GM19240 (cell line): Measurements from ENCODE around the gene RHOT1.
"Not testable (repeated sequence)": the region's sequence is repeated elsewhere in the genome, so short reads cannot be mapped to it uniquely, and the experiment has no call there.

ENCODE experiments used
- DNase-seq: peaks from one replicate; pipeline ENCODE4 v3.0.0; 2011; ENCODE audit warnings: low spot score; ENCODE audit not compliant: insufficient read length

Gene RHOT1

DNA sequence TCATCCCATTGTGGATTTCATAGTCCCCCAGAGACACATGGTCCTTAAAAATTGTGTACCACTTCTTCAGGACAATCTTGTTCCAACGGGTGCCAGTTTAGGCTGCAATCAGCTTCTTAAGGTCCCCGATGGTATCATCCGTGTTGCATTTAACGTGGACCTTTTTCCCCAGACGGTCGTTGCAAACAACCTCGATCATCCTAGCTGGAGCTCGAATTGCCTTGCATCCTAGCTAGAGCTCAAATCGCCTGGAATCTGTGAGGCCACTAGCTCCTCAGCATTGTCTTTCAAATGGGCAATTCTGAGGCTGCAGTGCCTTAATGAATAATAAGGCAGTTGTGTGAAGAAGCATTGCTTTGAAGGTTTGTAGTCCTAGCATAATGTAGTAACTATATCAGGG lies 85.6 kb downstream of the RHOT1 start:
- DNase-seq: no peak

DNA sequence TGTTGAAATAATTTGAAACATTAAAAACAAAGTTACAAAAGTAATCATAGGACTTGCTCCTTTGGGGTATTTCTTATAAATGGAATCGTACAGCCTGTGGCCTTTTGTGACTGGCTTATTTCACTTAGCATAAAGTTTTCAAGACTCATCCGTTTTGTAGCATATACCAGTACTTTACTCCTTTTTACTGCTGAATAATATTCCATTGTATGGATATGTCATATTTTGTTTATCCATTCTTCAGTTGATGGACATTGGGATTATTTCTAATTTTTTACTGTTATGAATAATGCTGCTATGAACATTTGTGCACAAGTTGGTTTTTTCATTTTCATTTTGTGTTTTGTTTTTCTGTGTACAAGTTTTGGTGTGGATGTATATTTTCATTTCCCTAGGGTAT lies 93.3 kb downstream of the RHOT1 start:
- no peak for DNase-seq

DNA sequence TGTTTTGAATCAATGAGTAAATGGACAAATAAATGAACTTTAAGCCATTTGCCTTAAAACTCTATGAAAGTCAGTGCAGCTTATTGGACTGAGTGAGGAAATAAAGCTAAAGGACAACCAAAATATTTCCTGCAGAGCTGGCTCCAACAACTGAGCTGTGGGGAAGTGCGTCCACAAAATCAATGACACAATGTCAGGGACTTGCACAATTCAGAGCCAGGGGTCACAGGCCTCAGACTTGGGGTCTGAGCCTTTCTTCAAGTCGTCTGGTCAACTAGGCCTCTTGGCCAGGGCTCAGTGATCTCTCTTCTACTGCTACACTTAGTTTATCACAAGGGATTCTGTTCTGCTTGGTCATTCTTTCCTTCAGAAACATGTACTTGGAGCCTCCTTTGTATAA lies 97.2 kb downstream of the RHOT1 start:
- no peak for DNase-seq

DNA sequence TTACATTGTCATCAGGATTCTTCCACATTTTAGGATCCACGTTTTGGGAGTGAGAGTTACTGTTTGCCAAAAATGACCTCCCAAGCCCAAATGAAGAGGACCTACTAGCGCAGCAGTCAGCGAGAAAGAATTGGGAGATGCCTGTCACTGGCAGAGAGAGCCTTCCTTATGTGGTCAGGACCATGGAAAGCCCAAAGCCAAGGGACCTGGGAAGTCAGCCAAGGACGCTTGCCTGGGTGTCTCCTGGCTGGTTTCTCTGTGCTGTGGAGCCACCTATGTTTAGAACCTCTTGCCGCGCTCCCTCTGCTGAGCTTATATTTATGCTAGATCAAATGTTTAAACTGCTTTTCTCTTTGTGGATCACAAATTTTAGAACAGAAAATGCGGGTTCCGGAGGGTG lies 98.4 kb downstream of the RHOT1 start:
- no peak for DNase-seq

DNA sequence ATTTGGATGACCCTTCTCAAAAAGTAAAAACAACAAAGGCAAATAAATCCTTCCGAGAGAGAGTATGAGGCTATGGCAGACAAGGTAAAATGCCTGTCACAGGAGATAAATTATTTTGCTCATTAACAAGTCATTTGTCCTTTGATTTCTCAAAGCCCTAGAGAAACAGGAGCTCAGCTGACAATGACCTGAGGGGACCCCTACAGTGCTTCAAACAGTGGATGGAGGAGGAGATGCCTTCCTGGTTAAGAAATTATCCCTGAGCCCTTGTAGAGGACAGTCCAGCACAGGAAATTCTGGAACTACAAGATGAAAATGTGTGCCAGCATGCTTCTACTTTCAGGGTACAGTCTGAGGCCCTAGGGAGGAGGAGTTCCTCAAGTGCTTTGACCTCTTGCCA lies 99.3 kb downstream of the RHOT1 start:
- no peak for DNase-seq

DNA sequence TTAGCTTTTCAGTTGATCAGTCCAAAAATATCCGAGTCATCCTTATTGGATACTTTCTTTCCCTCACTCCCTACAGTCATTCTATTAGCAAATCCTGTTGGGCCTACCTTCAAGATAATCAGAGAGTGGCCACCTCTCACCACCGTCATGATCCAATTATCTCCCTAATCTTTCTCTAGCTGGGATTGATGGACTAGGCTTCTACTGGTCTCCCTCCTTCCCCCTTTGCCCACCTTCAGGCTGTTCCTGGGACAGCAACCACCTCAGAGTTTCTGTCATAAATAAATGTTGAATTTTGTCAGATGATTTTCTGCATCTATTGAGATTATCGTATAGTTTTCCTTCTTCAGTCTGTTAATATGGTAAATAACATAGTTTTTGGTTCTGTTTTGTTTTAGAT lies 107.2 kb downstream of the RHOT1 start:
- no peak for DNase-seq

DNA sequence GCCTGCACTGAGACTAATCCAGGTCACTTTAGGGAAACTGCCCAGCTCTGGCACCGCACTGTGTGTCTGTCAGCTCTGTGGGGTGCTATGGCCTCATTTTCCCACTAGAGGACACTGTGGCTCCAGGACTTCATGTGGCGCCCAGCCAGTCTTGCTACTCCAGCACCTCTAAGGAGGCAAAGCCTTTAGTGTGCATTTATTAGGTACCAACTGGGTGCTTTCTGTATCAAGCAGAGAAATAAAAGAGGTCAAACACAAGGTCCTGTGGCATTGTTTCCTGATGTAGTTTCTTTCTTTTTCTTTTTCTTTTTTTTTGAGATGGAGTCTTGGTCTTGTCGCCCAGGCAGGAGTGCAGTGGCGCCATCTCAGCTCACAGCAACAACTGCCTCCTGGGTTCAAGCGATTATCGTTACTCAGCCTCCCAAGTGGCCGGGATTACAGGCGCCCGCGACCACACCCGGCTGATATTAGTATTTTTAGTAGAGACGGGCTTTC lies 110.9 kb downstream of the RHOT1 start:
- peak; percentile 79 for DNase-seq

DNA sequence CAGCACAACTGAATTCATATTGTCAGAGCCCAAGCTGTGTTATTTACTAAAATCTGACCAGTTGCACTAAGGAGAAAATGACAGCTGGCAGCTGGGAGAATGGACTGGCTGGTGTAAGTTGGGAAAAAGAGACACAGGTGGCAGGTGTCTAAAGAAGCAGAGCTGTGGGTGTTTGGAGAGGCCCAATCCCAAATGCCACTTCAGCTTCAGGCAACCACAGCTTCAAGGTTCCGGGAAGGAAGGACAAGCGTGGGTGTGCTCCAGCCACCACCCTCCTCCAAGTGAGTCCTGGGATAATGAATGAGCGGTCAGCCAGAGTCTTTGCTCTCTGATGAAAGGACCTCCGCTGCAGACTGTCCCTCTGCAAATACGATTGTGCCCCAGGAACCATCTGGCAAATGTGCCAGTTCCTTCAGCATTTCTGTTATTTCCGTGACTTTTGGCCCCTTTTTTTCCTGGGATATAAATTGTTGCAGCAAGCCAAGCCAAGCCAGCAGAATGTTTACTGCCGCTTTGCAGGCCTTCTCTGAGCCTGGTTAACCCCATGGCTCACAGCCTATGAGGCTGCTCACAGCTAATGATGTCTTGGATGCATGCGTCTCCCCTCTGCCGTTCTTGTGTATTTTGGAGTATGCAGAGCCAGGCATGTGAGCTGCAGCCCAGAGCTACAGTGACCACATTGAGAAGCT lies 113.9 kb downstream of the RHOT1 start:
- DNase-seq: no peak

DNA sequence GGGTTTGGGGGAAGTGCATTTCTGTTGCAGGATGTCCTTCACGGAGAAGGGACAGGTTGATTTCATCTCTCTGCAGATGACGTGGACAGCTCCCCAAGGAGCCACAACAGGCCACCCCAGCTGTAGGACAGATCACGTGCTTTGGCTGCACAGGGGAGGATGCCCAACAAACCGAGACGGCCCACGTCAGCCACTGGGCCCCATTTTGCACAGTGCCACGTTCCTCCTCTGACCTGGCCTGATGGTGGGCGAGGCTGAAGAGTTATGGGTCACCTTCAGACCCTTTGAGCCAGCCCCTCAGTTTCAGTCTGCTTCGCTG lies 114.4 kb downstream of the RHOT1 start:
- no peak for DNase-seq

DNA sequence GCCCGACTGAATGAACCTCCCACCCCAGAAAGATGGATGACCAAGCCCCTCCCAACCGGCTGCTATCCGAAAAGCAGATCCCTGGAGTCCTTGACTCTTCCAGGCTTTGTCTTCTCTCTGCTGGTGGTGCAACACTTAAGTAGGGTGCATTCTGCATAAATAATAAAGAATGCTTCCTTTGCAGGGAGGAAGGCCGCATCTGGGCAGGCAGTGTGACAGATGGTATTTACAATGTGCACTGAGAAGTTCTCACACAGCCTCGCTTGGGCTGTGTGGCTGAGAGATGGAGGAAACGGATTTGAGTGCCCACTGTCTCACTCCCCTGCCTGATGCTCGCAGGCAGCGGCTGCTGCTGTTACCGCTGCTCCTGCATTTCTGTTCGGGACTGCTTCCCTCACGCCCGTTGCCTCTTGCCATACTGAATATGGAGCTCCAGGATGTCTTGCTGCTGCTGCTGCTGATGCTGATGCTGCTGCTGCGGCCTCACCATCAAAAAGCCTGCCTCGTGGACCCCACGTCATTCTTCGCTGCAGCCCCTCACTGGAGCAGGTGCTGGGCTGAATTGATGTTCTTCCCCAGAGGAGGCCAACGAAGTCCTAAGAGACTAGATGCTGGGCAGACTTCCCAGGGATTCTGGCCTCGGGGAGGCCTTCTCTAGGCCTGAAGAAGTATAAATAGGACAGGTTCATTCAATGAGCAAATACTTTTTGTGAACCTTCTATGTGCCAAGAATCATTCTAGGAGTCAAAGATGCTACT lies 116.3 kb downstream of the RHOT1 start:
- DNase-seq: no peak

DNA sequence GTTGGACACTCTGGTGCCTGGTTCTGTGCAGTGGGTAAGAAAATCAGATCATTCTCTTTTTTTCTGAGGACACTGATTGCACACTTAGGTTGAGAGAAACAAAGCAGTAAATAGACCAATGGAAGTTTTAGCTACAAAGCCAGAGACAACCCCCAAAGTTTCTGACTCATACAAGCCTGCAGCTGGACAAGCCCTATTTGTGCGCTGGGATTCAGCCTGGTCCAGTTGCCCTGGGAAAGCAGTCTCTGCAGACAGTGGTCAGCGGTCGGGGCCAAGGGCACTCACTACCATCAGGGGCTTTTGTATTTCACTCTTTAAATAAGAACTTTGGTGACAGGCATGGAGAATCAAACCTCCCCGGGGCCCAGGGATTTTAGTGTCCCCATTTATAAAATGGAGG lies 117.3 kb downstream of the RHOT1 start:
- DNase-seq: no peak

DNA sequence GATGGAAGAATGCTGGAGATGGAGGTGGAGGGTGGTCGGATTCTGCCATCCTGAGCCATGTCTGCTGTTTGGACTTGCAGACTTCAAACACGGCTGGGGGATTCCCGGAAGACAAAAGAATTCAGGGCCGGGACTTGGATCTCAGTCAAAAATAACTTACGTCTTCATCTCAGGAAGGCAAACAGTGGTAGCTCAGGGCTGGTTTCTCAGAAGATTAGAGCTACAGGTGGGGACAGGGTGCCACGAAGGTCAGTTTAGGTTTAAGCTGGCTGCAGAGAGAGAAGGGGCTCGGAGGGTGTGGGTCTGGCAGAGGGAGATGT lies 119.1 kb downstream of the RHOT1 start:
- DNase-seq: no peak

DNA sequence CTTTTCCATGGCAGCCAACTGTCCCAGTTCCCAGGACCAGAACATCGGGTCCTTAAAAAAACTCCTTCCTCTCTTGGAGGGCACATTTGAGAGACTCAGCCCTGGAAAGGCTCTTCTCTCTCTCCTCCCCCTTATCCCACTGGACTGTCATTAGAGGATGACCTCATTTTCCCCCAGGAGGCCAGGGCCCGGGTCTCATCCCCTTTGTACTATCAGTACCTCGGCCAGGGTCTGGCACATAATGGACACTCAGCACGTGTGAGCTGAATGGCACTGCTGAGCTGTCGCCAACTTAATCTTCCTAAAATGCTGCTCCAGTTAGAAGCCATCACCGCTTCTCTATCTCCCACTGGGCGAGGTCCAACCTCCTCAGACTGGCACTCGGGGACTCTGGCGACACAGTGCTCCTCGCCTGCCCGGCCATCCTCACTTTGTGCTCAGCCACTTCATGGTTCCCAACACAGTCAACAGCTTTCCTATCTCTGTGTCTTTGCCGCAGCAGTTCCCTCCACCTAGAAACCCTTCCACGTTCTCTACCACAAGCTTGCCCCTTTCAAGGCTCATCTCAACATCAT lies 119.7 kb downstream of the RHOT1 start:
- no peak for DNase-seq

DNA sequence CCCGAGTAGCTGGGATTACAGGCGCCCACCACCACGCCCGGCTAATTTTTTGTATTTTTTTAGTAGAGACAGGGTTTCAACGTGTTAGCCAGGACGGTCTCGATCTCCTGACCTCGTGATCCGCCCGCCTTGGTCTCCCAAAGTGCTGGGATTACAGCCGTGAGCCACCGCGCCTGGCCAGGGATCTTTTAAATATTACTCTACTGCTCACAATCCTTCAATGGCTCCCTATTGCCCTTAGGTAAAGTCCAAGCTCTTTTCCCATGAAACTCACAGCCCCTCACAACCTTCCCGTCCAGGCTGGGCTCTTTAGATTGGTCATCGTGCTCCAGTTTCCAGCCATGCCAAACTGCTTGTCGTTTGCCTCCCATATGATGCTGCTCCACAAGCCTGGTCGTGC lies 121.2 kb downstream of the RHOT1 start:
- not testable (repeated sequence) for DNase-seq

DNA sequence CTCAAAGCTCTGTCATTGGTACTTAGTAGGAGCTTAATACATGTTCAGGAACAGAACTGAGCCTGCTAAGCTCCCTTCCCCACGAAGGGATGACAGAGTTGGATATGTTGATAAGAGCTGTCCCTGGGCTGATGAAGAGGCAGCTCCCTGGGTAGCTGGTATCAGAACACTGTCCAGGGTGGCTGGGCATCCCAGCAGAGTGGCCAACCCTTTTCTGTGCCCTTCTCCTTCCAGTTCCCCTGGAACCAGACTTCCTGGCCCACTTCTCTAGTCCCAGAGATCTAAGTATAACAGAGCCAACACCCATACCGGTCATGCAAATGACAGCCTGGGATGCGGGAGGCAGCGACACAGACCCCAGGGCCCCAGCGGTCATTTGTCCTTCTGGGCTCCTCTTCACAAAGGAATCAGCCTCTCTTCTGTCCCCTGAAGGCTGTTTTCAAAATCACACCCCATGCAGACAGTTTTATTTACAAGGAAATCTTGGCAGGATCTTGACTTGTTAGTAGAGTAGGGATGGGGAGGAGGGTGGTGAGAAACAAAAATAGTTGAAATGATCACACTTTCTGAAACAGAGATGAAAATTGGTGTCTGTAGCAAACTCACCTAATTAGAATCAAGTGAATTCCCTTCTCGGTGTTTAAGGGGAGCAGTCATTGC lies 122.0 kb downstream of the RHOT1 start:
- DNase-seq: no peak

DNA sequence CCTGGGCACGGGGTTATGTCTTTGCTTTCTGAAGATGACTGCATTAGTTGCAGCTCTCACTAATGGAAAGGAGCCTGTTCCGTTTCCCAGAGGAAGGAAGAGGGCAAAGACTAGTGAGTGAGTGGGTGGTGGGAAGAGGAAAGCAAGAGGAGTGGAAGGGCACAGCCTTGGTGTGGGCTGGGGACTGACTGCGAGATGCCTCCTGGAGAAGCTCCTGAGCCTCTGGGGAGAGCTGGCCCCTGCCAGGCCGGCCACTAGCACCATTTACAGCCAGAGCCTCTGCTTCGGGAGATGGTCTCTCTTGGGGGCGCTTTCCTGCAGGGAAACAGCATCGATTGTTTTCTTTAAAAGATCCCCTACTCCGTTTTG lies 122.5 kb downstream of the RHOT1 start:
- no peak for DNase-seq

DNA sequence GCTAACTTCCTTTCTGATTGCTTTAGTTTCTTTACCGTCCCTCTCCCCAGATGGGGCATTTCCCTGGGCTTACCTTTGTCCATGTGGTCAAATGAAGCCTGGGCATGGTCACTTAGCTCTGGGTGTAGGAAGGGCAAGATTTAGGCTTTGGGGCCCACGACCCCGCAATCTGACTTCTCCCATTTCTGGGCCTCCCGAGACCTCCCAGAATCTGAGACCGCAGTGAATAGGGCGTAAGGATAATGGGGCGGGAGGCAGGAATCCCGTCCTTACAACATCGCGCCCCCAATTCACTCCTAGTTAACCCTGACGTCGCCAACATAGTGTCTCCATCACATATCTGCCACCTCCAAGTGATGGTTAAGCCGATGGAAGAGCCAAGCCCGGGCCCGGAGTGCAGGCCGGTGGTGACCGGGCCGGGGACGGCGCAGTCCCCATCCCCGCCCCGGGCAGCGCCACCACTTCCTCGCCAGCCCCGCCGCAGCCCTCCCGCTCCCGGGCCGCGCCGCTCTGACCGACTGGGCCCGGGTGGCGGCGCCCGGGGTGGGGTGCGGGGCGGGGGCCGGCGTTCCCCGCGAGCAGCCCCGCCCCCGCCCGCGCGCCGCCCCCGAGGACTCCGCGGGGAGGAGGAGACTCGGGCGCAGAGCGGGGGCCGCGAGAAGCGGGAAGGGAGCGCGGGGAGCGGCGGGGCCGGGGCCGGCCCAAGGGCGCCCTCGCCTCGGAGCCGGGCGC lies 123.1 kb downstream of the RHOT1 start, which contains the start of gene RHBDL3:
TSS of gene RHBDL3 (plus strand) at position 641 of the 732 bp plus-strand sequence. CDS start 358 bp downstream, outside the sequence.
- no peak for DNase-seq

DNA sequence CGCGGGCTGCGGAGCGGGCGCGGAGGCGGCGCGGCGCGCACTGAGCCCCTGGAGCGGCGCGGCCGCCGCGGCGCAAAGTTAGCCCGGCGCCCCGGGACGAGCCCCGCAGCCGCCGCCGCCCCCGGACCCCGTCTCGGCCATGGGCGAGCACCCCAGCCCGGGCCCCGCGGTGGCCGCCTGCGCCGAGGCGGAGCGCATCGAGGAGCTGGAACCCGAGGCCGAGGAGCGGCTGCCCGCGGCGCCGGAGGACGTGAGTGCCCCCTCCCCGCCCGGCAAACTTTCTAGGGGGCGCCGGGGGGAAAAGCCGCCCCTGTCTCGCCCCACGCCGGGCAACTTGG lies 123.7 kb downstream of the RHOT1 start:
- no peak for DNase-seq

DNA sequence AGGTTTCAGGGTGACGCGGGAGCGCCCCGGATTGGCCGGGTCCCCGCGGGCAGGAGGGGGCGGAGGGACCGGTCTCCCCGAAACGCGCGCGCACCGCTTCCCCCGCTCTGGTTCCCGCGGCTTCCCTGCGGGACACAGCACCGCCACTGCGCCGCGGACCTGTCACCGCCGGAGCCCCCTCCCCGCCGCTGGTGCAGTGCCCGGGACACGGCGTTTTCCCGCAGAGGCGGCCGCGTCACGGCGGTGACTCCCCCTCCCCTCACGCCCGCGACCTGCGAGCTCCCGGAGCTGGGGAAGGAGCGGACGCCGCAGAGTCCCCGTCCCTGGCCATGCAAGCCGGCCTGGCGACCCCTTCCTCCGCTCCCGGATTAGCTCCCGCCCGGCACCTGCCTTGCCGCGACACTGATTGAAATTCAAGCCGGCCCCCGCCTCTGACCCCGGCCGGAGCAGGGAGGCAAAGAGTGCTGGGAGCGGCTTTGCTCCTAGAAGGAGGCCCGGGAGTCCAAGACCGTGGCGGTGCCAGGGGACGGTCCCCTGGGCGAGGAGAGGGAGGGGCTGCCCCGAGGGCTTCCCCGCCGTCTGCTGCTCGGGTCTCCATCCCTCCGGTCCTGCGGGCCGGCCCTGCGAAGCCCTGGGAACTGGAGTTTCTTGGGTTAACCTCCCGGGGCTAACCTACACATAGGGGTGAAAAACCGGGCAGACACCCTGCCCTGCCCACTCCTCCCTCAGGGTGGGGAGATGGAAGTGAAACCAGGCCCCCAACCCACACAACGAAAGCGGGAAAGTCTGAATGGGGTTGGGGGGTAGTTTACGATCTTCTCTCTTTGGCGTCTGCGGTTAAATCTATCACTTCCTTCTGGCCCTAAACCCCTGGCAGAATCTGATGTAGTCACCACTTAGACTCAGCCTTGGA lies 124.3 kb downstream of the RHOT1 start:
- no peak for DNase-seq

DNA sequence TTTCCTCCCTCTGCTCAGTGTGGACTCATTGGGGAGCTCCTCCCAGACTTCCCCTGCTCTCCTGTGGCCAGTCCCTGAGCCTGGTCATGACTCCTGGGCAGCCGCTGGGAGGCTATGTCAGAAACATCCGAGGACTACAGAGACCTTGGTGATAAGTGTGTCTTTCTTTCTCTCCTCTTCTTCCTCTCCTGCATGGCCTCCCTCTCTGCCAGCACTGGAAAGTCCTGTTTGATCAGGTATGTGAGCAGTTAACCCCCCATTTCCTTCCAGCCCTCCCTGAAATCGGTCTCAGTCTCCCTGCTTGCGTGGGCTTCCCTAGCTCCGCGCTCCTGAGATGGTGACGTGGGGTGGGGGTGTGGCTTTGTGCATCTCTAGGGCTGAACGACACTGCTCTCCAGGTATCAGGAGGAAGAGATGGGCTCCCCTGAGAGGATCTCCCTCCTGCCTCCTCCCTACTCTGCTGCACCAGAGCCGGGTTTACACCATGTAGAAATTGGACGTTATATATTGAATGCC lies 125.4 kb downstream of the RHOT1 start:
- no peak for DNase-seq
